Gastrocnemius medialis (tissue), 4 donors: ENCODE data around the gene MOB3B.

Experiments
- CTCF ChIP-seq, 5 experiments: fragments of 450-650 bp in 3 of 5; fragments of 200-600 bp in 2 of 5; sonication (generic) in 2 of 5; IDR thresholded peaks in 4 of 5; conservative IDR thresholded peaks in 1 of 5; 1 replicate in 4 of 5; 2 replicates in 1 of 5; pipeline ENCODE4 v1.5.1; 2016 to 2019; ENCODE audit warnings: antibody characterized with exemption in 5 of 5, mild to moderate bottlenecking in 3 of 5, moderate library complexity in 3 of 5
- POLR2A ChIP-seq, 2 donors: fragments of 450-650 bp; IDR thresholded peaks; one replicate each; pipeline ENCODE4 v1.6.1; 2017; ENCODE audit warnings: antibody characterized with exemption in 2 of 2, mild to moderate bottlenecking in 2 of 2, moderate library complexity in 2 of 2

GRCh38 chr9:27425827-27426510 lies 103.6 kb downstream of the MOB3B start:
- TF ChIP-seq CTCF (IDR thresholded peaks at IDR 0.05 in 4 of 5, conservative IDR thresholded peaks at IDR 0.05 in 1 of 5) (no peak), POLR2A (IDR thresholded peaks at IDR 0.05) (no peak)
